ENCODE measurements around the gene INPP4B.

INPP4B gene

DNA sequence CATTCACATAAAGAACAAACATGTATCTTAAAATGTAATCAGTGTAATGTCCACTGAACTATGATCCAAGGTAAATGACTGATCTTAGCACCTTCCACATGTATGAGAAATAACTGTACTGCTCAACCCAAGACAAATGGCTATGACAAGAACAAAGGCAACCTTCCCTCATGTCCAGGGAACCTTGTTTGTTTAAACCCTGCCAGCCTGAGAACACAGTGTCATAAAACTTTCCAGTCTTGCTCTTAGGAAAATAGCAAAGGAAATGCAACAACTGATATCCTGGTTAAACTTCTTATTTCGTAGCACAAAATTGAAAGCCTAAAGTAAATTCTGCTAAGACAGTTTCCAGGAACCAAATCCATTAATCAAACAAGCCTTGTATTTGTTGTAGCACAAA is 715.4 kb downstream of the INPP4B start:
- H3K27me3 ChIP-seq (ENCODE audit: control insufficient read depth, insufficient read depth, low read length) = no peaks in the 10 kb centered on the region
- H2AFZ ChIP-seq = no peak overlapping the region
- no peaks in the 10 kb centered on the region for H3K4me1 ChIP-seq
- H3K9ac ChIP-seq = no peak overlapping the region
- no peaks in the 10 kb centered on the region for H3K79me2 ChIP-seq
- no peak overlapping the region for H3K4me2 ChIP-seq (ENCODE audit: low read length)
- no peak for TF ChIP-seq CTCF (IDR thresholded peaks at IDR 0.05)
- H3K36me3 ChIP-seq (ENCODE audit: control insufficient read depth, insufficient read depth, low read length) = no peaks in the 10 kb centered on the region
- no peaks in the 10 kb centered on the region for H3K9me3 ChIP-seq (ENCODE audit: control insufficient read depth, low read length)
- no peak overlapping the region for H3K27ac ChIP-seq
- H3K4me3 ChIP-seq (ENCODE audit: low read depth, low read length) = no peak overlapping the region

GRCh38 chr4:142129931-142130330 is 716.2 kb downstream of the INPP4B start:
- H3K27ac ChIP-seq = no peak overlapping the region
- no peaks in the 10 kb centered on the region for H3K79me2 ChIP-seq
- no peak overlapping the region for H2AFZ ChIP-seq
- H3K4me2 ChIP-seq (ENCODE audit: low read length) = no peak overlapping the region
- H3K27me3 ChIP-seq (ENCODE audit: control insufficient read depth, insufficient read depth, low read length) = no peaks in the 10 kb centered on the region
- no peaks in the 10 kb centered on the region for H3K9me3 ChIP-seq (ENCODE audit: control insufficient read depth, low read length)
- no peak overlapping the region for H3K4me3 ChIP-seq (ENCODE audit: low read depth, low read length)
- no peak overlapping the region for H3K9ac ChIP-seq
- no peak for TF ChIP-seq CTCF (IDR thresholded peaks at IDR 0.05)
- no peaks in the 10 kb centered on the region for H3K4me1 ChIP-seq
- H3K36me3 ChIP-seq (ENCODE audit: control insufficient read depth, insufficient read depth, low read length) = no peaks in the 10 kb centered on the region

DNA sequence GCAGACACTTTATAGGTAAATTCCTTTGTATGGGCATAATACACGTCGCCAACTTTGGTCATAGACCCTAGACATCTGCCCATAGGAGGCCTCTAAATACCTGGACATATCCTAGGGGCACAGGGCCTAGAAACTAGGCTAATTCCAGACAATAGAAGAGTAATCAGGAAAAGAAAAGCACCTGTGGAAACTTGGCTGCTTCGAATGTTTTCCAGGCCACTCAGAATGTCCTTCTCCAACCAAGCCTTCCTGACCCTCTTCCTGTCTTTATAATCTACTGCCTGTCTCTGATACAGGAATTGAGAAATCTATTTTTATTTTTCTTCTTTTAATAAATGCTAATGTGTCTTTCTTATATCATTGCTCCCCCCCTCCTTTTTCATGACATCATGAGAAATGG is 716.6 kb downstream of the INPP4B start:
- H3K36me3 ChIP-seq (ENCODE audit: control insufficient read depth, insufficient read depth, low read length) = no peaks in the 10 kb centered on the region
- no peaks in the 10 kb centered on the region for H3K79me2 ChIP-seq
- no peak overlapping the region for H3K4me2 ChIP-seq (ENCODE audit: low read length)
- no peaks in the 10 kb centered on the region for H3K4me1 ChIP-seq
- no peak overlapping the region for H2AFZ ChIP-seq
- no peak overlapping the region for H3K9ac ChIP-seq
- no peaks in the 10 kb centered on the region for H3K27me3 ChIP-seq (ENCODE audit: control insufficient read depth, insufficient read depth, low read length)
- H3K4me3 ChIP-seq (ENCODE audit: low read depth, low read length) = no peak overlapping the region
- no peaks in the 10 kb centered on the region for H3K9me3 ChIP-seq (ENCODE audit: control insufficient read depth, low read length)
- H3K27ac ChIP-seq = no peak overlapping the region
- no peak for TF ChIP-seq CTCF (IDR thresholded peaks at IDR 0.05)

GRCh38 chr4:142128529-142128928 is 717.6 kb downstream of the INPP4B start:
- no peak overlapping the region for H3K27ac ChIP-seq
- H3K79me2 ChIP-seq = no peaks in the 10 kb centered on the region
- H2AFZ ChIP-seq = no peak overlapping the region
- no peaks in the 10 kb centered on the region for H3K27me3 ChIP-seq (ENCODE audit: control insufficient read depth, insufficient read depth, low read length)
- H3K4me3 ChIP-seq (ENCODE audit: low read depth, low read length) = no peak overlapping the region
- H3K4me1 ChIP-seq = no peaks in the 10 kb centered on the region
- H3K4me2 ChIP-seq (ENCODE audit: low read length) = no peak overlapping the region
- no peak overlapping the region for H3K9ac ChIP-seq
- TF ChIP-seq CTCF (IDR thresholded peaks at IDR 0.05) = no peak
- H3K9me3 ChIP-seq (ENCODE audit: control insufficient read depth, low read length) = no peaks in the 10 kb centered on the region
- no peaks in the 10 kb centered on the region for H3K36me3 ChIP-seq (ENCODE audit: control insufficient read depth, insufficient read depth, low read length)

DNA sequence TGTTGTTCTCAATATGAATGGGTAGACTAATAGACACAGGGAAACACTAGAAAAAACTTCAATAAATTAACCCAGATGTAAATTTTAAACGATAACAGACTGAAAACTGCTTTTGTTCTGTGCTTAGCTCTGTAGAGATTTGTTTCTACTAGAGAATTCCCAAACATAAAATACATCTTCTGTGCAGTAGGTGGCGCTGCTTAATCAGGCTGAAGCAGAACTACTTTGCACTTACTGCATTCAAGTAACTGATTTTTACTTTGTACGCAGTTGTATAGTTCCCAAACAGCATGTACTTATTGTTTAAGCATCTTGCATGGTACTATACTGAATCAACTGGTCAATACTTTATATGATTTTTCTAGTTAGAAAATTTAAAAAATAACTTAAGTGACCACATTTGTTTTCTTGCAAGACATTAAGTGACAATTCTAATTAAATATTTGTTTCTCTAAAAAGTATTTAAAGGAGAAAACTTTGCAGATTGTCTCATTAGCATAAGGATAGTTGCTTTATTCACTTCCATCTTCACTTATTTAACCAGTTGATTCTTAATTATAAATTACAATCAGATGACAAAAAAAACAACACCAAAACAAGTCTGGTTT is 719.1 kb downstream of the INPP4B start:
- Histone ChIP-seq H3K9ac (no peak overlapping the region), H3K27ac (no peak overlapping the region), H3K79me2 (no peaks in the 10 kb centered on the region), H3K27me3 (ENCODE audit: control insufficient read depth, insufficient read depth, low read length) (no peaks in the 10 kb centered on the region), H3K4me1 (no peaks in the 10 kb centered on the region), H3K4me3 (ENCODE audit: low read depth, low read length) (no peak overlapping the region), H3K4me2 (ENCODE audit: low read length) (no peak overlapping the region), H3K9me3 (ENCODE audit: control insufficient read depth, low read length) (no peaks in the 10 kb centered on the region), H2AFZ (no peak overlapping the region), H3K36me3 (ENCODE audit: control insufficient read depth, insufficient read depth, low read length) (no peaks in the 10 kb centered on the region)
- TF ChIP-seq CTCF (IDR thresholded peaks at IDR 0.05) = peak; percentile 49

All from parathyroid adenoma (tissue), 2 donors.